Mesenchymal stem cell (in vitro differentiated cells and primary cell): ENCODE data around the gene FTO.

Experiments used
- DNase-seq: peaks from one replicate; pipeline ENCODE4 v3.0.0-alpha.2; 2013
- H2AFZ ChIP-seq: one replicate; pipeline ENCODE4 v1.6.1; 2013; ENCODE audit warnings: low read depth, mild to moderate bottlenecking, control low read depth, inconsistent platforms, low read length, moderate library complexity
- H2AK5ac ChIP-seq: 2 replicates; pipeline ENCODE4 v1.6.1; 2013; ENCODE audit warnings: low read length, moderate library complexity, mild to moderate bottlenecking, inconsistent platforms; ENCODE audit not compliant: severe bottlenecking
- H2BK120ac ChIP-seq: one replicate; pipeline ENCODE4 v1.6.1; 2013; ENCODE audit warnings: low read depth, mild to moderate bottlenecking, inconsistent platforms, low read length, moderate library complexity
- H2BK12ac ChIP-seq, 2 experiments: one replicate each; pipeline ENCODE4 v1.6.1; 2013; ENCODE audit warnings: inconsistent platforms in 2 of 2, low read length in 2 of 2, mild to moderate bottlenecking in 2 of 2, moderate library complexity in 2 of 2, control low read depth in 1 of 2
- H2BK15ac ChIP-seq: one replicate; pipeline ENCODE4 v1.6.1; 2013; ENCODE audit warnings: mild to moderate bottlenecking, low read depth, inconsistent platforms; ENCODE audit not compliant: poor library complexity, severe bottlenecking
- H2BK5ac ChIP-seq: 2 replicates; pipeline ENCODE4 v1.6.1; 2013; ENCODE audit warnings: low read depth, mild to moderate bottlenecking, low read length, control low read depth, inconsistent platforms; ENCODE audit not compliant: poor library complexity, severe bottlenecking
- H3K14ac ChIP-seq, 2 experiments: one replicate each; pipeline ENCODE4 v1.6.1; 2013; ENCODE audit warnings: inconsistent platforms in 2 of 2, low read length in 2 of 2, control low read depth in 1 of 2, mild to moderate bottlenecking in 1 of 2, moderate library complexity in 1 of 2
- H3K18ac ChIP-seq, 2 experiments: one replicate each; pipeline ENCODE4 v1.6.1; 2013; ENCODE audit warnings: inconsistent platforms in 2 of 2, low read length in 2 of 2, control low read depth in 1 of 2, low read depth in 1 of 2, mild to moderate bottlenecking in 1 of 2
- H3K23ac ChIP-seq, 2 experiments: one replicate each; pipeline ENCODE4 v1.6.1; 2013; ENCODE audit warnings: inconsistent platforms in 2 of 2, low read length in 2 of 2, mild to moderate bottlenecking in 2 of 2, moderate library complexity in 2 of 2, control low read depth in 1 of 2
- H3K27ac ChIP-seq: 2 replicates; pipeline ENCODE4 v1.5.1; 2013; ENCODE audit warnings: mild to moderate bottlenecking, moderate library complexity, low read length, control low read depth, inconsistent platforms; ENCODE audit not compliant: poor library complexity, severe bottlenecking
- H3K27me3 ChIP-seq, 2 experiments: 2 replicates each; pipeline versions ENCODE4 v1.6.1 to v1.7.0; 2013; ENCODE audit warnings: low read length in 2 of 2, mild to moderate bottlenecking in 2 of 2, moderate library complexity in 2 of 2, control low read depth in 1 of 2, inconsistent platforms in 1 of 2; ENCODE audit not compliant: control insufficient read depth in 1 of 2, insufficient read depth in 1 of 2
- H3K36me3 ChIP-seq, 2 experiments: 2 replicates each; pipeline versions ENCODE4 v1.6.1 to v1.7.0; 2013; ENCODE audit warnings: low read length in 2 of 2, control low read depth in 1 of 2, inconsistent platforms in 1 of 2, low read depth in 1 of 2, mild to moderate bottlenecking in 1 of 2; ENCODE audit not compliant: insufficient read depth in 2 of 2, control insufficient read depth in 1 of 2
- H3K4ac ChIP-seq, 2 experiments: one replicate each; pipeline ENCODE4 v1.6.1; 2013; ENCODE audit warnings: inconsistent platforms in 2 of 2, low read length in 2 of 2, mild to moderate bottlenecking in 2 of 2, moderate library complexity in 2 of 2, control low read depth in 1 of 2, low read depth in 1 of 2
- H3K4me1 ChIP-seq: 2 replicates; pipeline ENCODE4 v1.6.1; 2013; ENCODE audit warnings: low read depth, low read length, control low read depth; ENCODE audit not compliant: control insufficient read depth, insufficient read depth
- H3K4me2 ChIP-seq: 2 replicates; pipeline ENCODE4 v1.6.1; 2013; ENCODE audit warnings: low read length, mild to moderate bottlenecking, inconsistent platforms; ENCODE audit not compliant: poor library complexity, severe bottlenecking
- H3K4me3 ChIP-seq, 2 experiments: 2 replicates each; pipeline versions ENCODE4 v1.5.1 to v1.7.0; 2013; ENCODE audit warnings: low read length in 2 of 2, mild to moderate bottlenecking in 2 of 2, control low read depth in 1 of 2, low read depth in 1 of 2; ENCODE audit not compliant: insufficient read depth in 1 of 2
- H3K79me1 ChIP-seq: replicated peaks from 2 replicates; pipeline ENCODE4 v1.6.1; 2013; ENCODE audit warnings: mild to moderate bottlenecking, control low read depth, low read length, inconsistent platforms; ENCODE audit not compliant: poor library complexity, severe bottlenecking
- H3K9ac ChIP-seq: 2 replicates; pipeline ENCODE4 v1.7.0; 2013; ENCODE audit warnings: mild to moderate bottlenecking, low read length, moderate library complexity
- H3K9me3 ChIP-seq: 2 replicates; pipeline ENCODE4 v1.7.0; 2013; ENCODE audit warnings: mild to moderate bottlenecking, low read length; ENCODE audit not compliant: control insufficient read depth
- H4K8ac ChIP-seq: one replicate; pipeline ENCODE4 v1.6.1; 2013; ENCODE audit warnings: inconsistent platforms, mild to moderate bottlenecking, low read length, moderate library complexity
- H4K91ac ChIP-seq: one replicate; pipeline ENCODE4 v1.6.1; 2013; ENCODE audit warnings: mild to moderate bottlenecking, low read length, inconsistent platforms
- WGBS: methylation state at CpG from one replicate; pipeline ENCODE4 v1.1.7; 2013; ENCODE audit warnings: mixed read lengths; 5-methylcytosine and 5-hydroxymethylcytosine counted together

FTO gene

GRCh38 chr16:53773150-53773846 is 69.3 kb downstream of the FTO start:
- no peak overlapping the region for H2AFZ ChIP-seq
- H4K91ac ChIP-seq = no peak overlapping the region
- no peak overlapping the region for H2BK120ac ChIP-seq
- H3K23ac ChIP-seq = no peak overlapping the region
- peak overlapping the region in 1 of 2 experiments; percentile 51 for H3K4ac ChIP-seq
- no peak overlapping the region for H2BK5ac ChIP-seq
- H3K14ac ChIP-seq = no peak overlapping the region
- H3K79me1 ChIP-seq = peaks cover 14% of the 10 kb centered on the region
- no peaks in the 10 kb centered on the region for H3K4me1 ChIP-seq
- no peak overlapping the region for H2BK15ac ChIP-seq
- no peak overlapping the region for H3K4me2 ChIP-seq
- H3K27me3 ChIP-seq = no peaks in the 10 kb centered on the region
- H4K8ac ChIP-seq = no peak overlapping the region
- no peak overlapping the region for H2AK5ac ChIP-seq
- H3K27ac ChIP-seq = peak overlapping the region; percentile 53
- H3K9me3 ChIP-seq = no peaks in the 10 kb centered on the region
- H3K4me3 ChIP-seq = no peak overlapping the region
- no peaks in the 10 kb centered on the region for H3K36me3 ChIP-seq
- H3K9ac ChIP-seq = peak overlapping the region; percentile 50
- no peak overlapping the region for H3K18ac ChIP-seq
- no CpG with 5 or more reads among the region's 5 CpGs for WGBS
- peak overlapping the region in 1 of 2 experiments; percentile 78 for H2BK12ac ChIP-seq
- peak; percentile 83 for DNase-seq

- H4K91ac ChIP-seq = no peak overlapping the region
- H2AFZ ChIP-seq = no peak overlapping the region
- H2BK12ac ChIP-seq = no peak overlapping the region
- H3K27me3 ChIP-seq = no peaks in the 10 kb centered on the region
- H2BK15ac ChIP-seq = no peak overlapping the region
- no peak overlapping the region for H3K23ac ChIP-seq
- no peak overlapping the region for H3K14ac ChIP-seq
- no peaks in the 10 kb centered on the region for H3K9me3 ChIP-seq
- no peak overlapping the region for H2BK5ac ChIP-seq
- no peaks in the 10 kb centered on the region for H3K36me3 ChIP-seq
- no peak overlapping the region for H2BK120ac ChIP-seq
- H3K18ac ChIP-seq = peak overlapping the region in 1 of 2 experiments; percentile 40
- no peak for DNase-seq
- no peak overlapping the region for H2AK5ac ChIP-seq
- peak overlapping the region; percentile 53 for H3K27ac ChIP-seq
- H3K4me1 ChIP-seq = no peaks in the 10 kb centered on the region
- no peak overlapping the region for H3K4me3 ChIP-seq
- no peak overlapping the region for H3K4ac ChIP-seq
- WGBS = 25% methylated on average over 6 of the region's 8 CpGs
- peaks cover 15% of the 10 kb centered on the region for H3K79me1 ChIP-seq
- H3K9ac ChIP-seq = peak overlapping the region; percentile 50
- H3K4me2 ChIP-seq = no peak overlapping the region
- H4K8ac ChIP-seq = no peak overlapping the region
Measured at GRCh38 chr16:53773881-53774280, 69.9 kb downstream of the FTO start.

- WGBS = 79% methylated on average over 2 of the region's 2 CpGs
- no peak overlapping the region for H3K23ac ChIP-seq
- no peak overlapping the region for H2BK5ac ChIP-seq
Measured at GRCh38 chr16:53775106-53775820, 71.3 kb downstream of the FTO start.

GRCh38 chr16:53775821-53776431 is 72.0 kb downstream of the FTO start:
- Histone ChIP-seq H3K27ac (peak overlapping the region; percentile 82), H4K91ac (no peak overlapping the region), H3K14ac (no peak overlapping the region), H3K4me1 (no peaks in the 10 kb centered on the region), H3K4me3 (peak overlapping the region in 1 of 2 experiments; percentile 13), H3K79me1 (peaks cover 16% of the 10 kb centered on the region), H2BK15ac (no peak overlapping the region), H2AFZ (no peak overlapping the region), H3K4ac (no peak overlapping the region), H2BK120ac (no peak overlapping the region), H3K9me3 (no peaks in the 10 kb centered on the region), H3K36me3 (no peaks in the 10 kb centered on the region), H3K4me2 (peak overlapping the region; percentile 43), H3K9ac (peak overlapping the region; percentile 69), H2AK5ac (no peak overlapping the region), H4K8ac (no peak overlapping the region), H2BK12ac (no peak overlapping the region), H3K18ac (peak overlapping the region in 1 of 2 experiments; percentile 50), H3K27me3 (no peaks in the 10 kb centered on the region), H3K23ac (no peak overlapping the region), H2BK5ac (no peak overlapping the region)
- DNase-seq = peak; percentile 95
- WGBS = 13% methylated on average over 5 of the region's 7 CpGs

More at GRCh38 chr16:53775106-53775820, 71.3 kb downstream of the FTO start:
- peak overlapping the region; percentile 69 for H3K9ac ChIP-seq
- H2AK5ac ChIP-seq = peak overlapping the region; percentile 91
- no peaks in the 10 kb centered on the region for H3K36me3 ChIP-seq
- no peak overlapping the region for H3K14ac ChIP-seq
- H3K9me3 ChIP-seq = no peaks in the 10 kb centered on the region
- no peak overlapping the region for H2BK120ac ChIP-seq
- H3K4me3 ChIP-seq = peak overlapping the region in 1 of 2 experiments; percentile 13
- no peak overlapping the region for H4K8ac ChIP-seq
- no peaks in the 10 kb centered on the region for H3K4me1 ChIP-seq
- DNase-seq = peak; percentile 47
- H3K18ac ChIP-seq = peak overlapping the region in 1 of 2 experiments; percentile 29
- H3K4ac ChIP-seq = no peak overlapping the region
- peaks cover 16% of the 10 kb centered on the region for H3K79me1 ChIP-seq
- H2BK12ac ChIP-seq = peak overlapping the region in 1 of 2 experiments; percentile 28
- no peak overlapping the region for H4K91ac ChIP-seq
- H2BK15ac ChIP-seq = no peak overlapping the region
- no peak overlapping the region for H3K27ac ChIP-seq
- no peak overlapping the region for H2AFZ ChIP-seq
- no peak overlapping the region for H3K4me2 ChIP-seq
- H3K27me3 ChIP-seq = no peaks in the 10 kb centered on the region
